GM13976 (cell line): Measurements from ENCODE around the gene CMIP.

Source experiments
- DNase-seq: peaks from one replicate; pipeline ENCODE4 v3.0.0; 2012; ENCODE audit warnings: low spot score
- CTCF ChIP-seq: IDR thresholded peaks from 2 replicates; pipeline ENCODE4 v1.5.1; 2012; ENCODE audit warnings: borderline replicate concordance, mild to moderate bottlenecking; ENCODE audit not compliant: insufficient read depth; ENCODE audit errors: extremely low read depth, missing control alignments, control extremely low read depth
- in situ Hi-C: fragments of 300-500 bp; cut with MboI; formaldehyde crosslinking; loops from one replicate; pipeline ENCODE4 v1.12.0; 2022; ENCODE audit warnings: low sequenced_read_pairs, mixed read lengths, inconsistent platforms; ENCODE audit not compliant: unreplicated experiment

The CMIP gene

GRCh38 chr16:81608523-81609209, 164.1 kb downstream of the CMIP start:
- peak; percentile 74 for DNase-seq
- TF ChIP-seq CTCF = no peak
- in situ Hi-C loops = no loop called here

GRCh38 chr16:81609323-81609892, 164.8 kb downstream of the CMIP start:
- DNase-seq = no peak
- in situ Hi-C loops = no loop called here
- TF ChIP-seq CTCF = no peak

GRCh38 chr16:81610144-81610842, 165.7 kb downstream of the CMIP start:
- DNase-seq = no peak
- in situ Hi-C loops = no loop called here
- TF ChIP-seq CTCF = no peak

- DNase-seq = no peak
- no peak for TF ChIP-seq CTCF
- in situ Hi-C loops = no loop called here
Observed at GRCh38 chr16:81610936-81611335, 166.3 kb downstream of the CMIP start.

- TF ChIP-seq CTCF = no peak
- in situ Hi-C loops = no loop called here
Observed at GRCh38 chr16:81611721-81612120, 167.1 kb downstream of the CMIP start.

GRCh38 chr16:81612351-81613163, 167.9 kb downstream of the CMIP start:
- in situ Hi-C loops = no loop called here
- no peak for DNase-seq
- TF ChIP-seq CTCF = no peak

More at GRCh38 chr16:81611721-81612120, 167.1 kb downstream of the CMIP start:
- DNase-seq = no peak
